ENCODE results near the gene PPARGC1A.

The PPARGC1A gene

GRCh38 chr4:23877758-23878229, 12.1 kb downstream of the PPARGC1A start:
- TF ChIP-seq CTCF (conservative IDR thresholded peaks at IDR 0.05; ENCODE audit: low read depth, low read length) = no peak
- DNase-seq (ENCODE audit: low read depth) = no peak
- H3K4me3 ChIP-seq (ENCODE audit: low read length) = no peak overlapping the region

- DNase-seq (ENCODE audit: low read depth) = no peak
Observed at GRCh38 chr4:23876418-23877089, 13.3 kb downstream of the PPARGC1A start.

GRCh38 chr4:23875317-23875716, 14.5 kb downstream of the PPARGC1A start:
- no peak for DNase-seq (ENCODE audit: low read depth)
- no peak for TF ChIP-seq CTCF (conservative IDR thresholded peaks at IDR 0.05; ENCODE audit: low read depth, low read length)
- H3K4me3 ChIP-seq (ENCODE audit: low read length) = no peak overlapping the region

More at GRCh38 chr4:23876418-23877089, 13.3 kb downstream of the PPARGC1A start:
- H3K4me3 ChIP-seq (ENCODE audit: low read length) = no peak overlapping the region
- TF ChIP-seq CTCF (conservative IDR thresholded peaks at IDR 0.05; ENCODE audit: low read depth, low read length) = no peak

- TF ChIP-seq CTCF (conservative IDR thresholded peaks at IDR 0.05; ENCODE audit: low read depth, low read length) = no peak
- H3K4me3 ChIP-seq (ENCODE audit: low read length) = no peak overlapping the region
- DNase-seq (ENCODE audit: low read depth) = no peak
Observed at GRCh38 chr4:23874536-23874901, 15.3 kb downstream of the PPARGC1A start.

- TF ChIP-seq CTCF (conservative IDR thresholded peaks at IDR 0.05; ENCODE audit: low read depth, low read length) = no peak
- H3K4me3 ChIP-seq (ENCODE audit: low read length) = no peak overlapping the region
- DNase-seq (ENCODE audit: low read depth) = no peak
Observed at GRCh38 chr4:23873717-23874535, 15.9 kb downstream of the PPARGC1A start.

- H3K4me3 ChIP-seq (ENCODE audit: low read length) = no peak overlapping the region
- no peak for DNase-seq (ENCODE audit: low read depth)
- TF ChIP-seq CTCF (conservative IDR thresholded peaks at IDR 0.05; ENCODE audit: low read depth, low read length) = no peak
Observed at GRCh38 chr4:23871426-23871825, 18.4 kb downstream of the PPARGC1A start.

All from retinal pigment epithelial cell (primary cell).